ENCODE measurements around the gene TBC1D22A. TPM values are rescaled to one million over a fixed set of nuclear protein-coding genes. Genes with fewer than 3 reads are reported as not detected.

TBC1D22A gene
- polyA plus RNA-seq, 1 donor (not counting 4 experiments of a cell fraction or from before 2014, with no cell fraction given), result 20.9 TPM

GRCh38 chr22:46756097-46756496 is 6.4 kb upstream of the TBC1D22A start:
- Histone ChIP-seq H3K9me1 (ENCODE audit: control insufficient read depth, extremely low read depth, insufficient read depth, low read length) (no peaks in the 10 kb centered on the region), H3K4me3 (ENCODE audit: control insufficient read depth in 2 of 3, extremely low read depth in 1 of 3, insufficient read depth in 2 of 3, low read depth in 1 of 3, low read length in 3 of 3) (no peak overlapping the region), H4K20me1 (ENCODE audit: control insufficient read depth, extremely low read depth, insufficient read depth, low read length) (no peaks in the 10 kb centered on the region), H3K36me3 (ENCODE audit: control insufficient read depth in 2 of 2, extremely low read depth in 1 of 2, insufficient read depth in 2 of 2, low read length in 2 of 2) (peaks cover 0 to under 1% of the 10 kb centered on the region in 2 experiments), H3K4me1 (ENCODE audit: control insufficient read depth, extremely low read depth, insufficient read depth, low read length) (peaks cover 14% of the 10 kb centered on the region), H3K27me3 (ENCODE audit: control insufficient read depth, extremely low read depth, insufficient read depth, low read length) (no peaks in the 10 kb centered on the region), H3K4me2 (ENCODE audit: control insufficient read depth, extremely low read depth, insufficient read depth, low read depth, low read length) (no peak overlapping the region), H3K9me3 (ENCODE audit: control insufficient read depth, low read depth, low read length) (no peaks in the 10 kb centered on the region), H3K27ac (ENCODE audit: control insufficient read depth, insufficient read depth, low read length) (no peak overlapping the region), H3K9ac (ENCODE audit: control insufficient read depth, extremely low read depth, insufficient read depth, low read length) (no peak overlapping the region), H3K79me2 (ENCODE audit: control insufficient read depth, insufficient read depth, low read length) (no peaks in the 10 kb centered on the region), H2AFZ (ENCODE audit: control insufficient read depth, low read length) (no peak overlapping the region)
- DNase-seq (ENCODE audit: low read depth, low spot score), result no peak
- TF ChIP-seq CTCF (optimal IDR thresholded peaks at IDR 0.05 in 1 of 3, IDR thresholded peaks at IDR 0.05 in 1 of 3, conservative IDR thresholded peaks at IDR 0.05 in 1 of 3; ENCODE audit: extremely low read depth in 1 of 3, insufficient read depth in 2 of 3, low read length in 3 of 3) (no peak), EZH2 (IDR thresholded peaks at IDR 0.05; ENCODE audit: low read length) (no peak)
- no peak for FAIRE-seq
- dilution Hi-C loops (cut with MboI; ENCODE audit: extremely low pct_ligation_motif_present, low sequenced_read_pairs), result no loop called here

GRCh38 chr22:46757104-46757503 is 5.3 kb upstream of the TBC1D22A start:
- H3K27ac ChIP-seq (ENCODE audit: control insufficient read depth, insufficient read depth, low read length), result no peak overlapping the region
- no peaks in the 10 kb centered on the region for H4K20me1 ChIP-seq (ENCODE audit: control insufficient read depth, extremely low read depth, insufficient read depth, low read length)
- H3K79me2 ChIP-seq (ENCODE audit: control insufficient read depth, insufficient read depth, low read length), result peaks cover 7% of the 10 kb centered on the region
- DNase-seq (ENCODE audit: low read depth, low spot score) (no peak), FAIRE-seq (no peak)
- H3K9ac ChIP-seq (ENCODE audit: control insufficient read depth, extremely low read depth, insufficient read depth, low read length), result no peak overlapping the region
- peaks cover 0 to 1% of the 10 kb centered on the region in 2 experiments for H3K36me3 ChIP-seq (ENCODE audit: control insufficient read depth in 2 of 2, extremely low read depth in 1 of 2, insufficient read depth in 2 of 2, low read length in 2 of 2)
- dilution Hi-C loops (cut with MboI; ENCODE audit: extremely low pct_ligation_motif_present, low sequenced_read_pairs), result no loop called here
- H3K4me3 ChIP-seq (ENCODE audit: control insufficient read depth in 2 of 3, extremely low read depth in 1 of 3, insufficient read depth in 2 of 3, low read depth in 1 of 3, low read length in 3 of 3), result no peak overlapping the region
- TF ChIP-seq EZH2 (IDR thresholded peaks at IDR 0.05; ENCODE audit: low read length) (no peak), CTCF (optimal IDR thresholded peaks at IDR 0.05 in 1 of 3, IDR thresholded peaks at IDR 0.05 in 1 of 3, conservative IDR thresholded peaks at IDR 0.05 in 1 of 3; ENCODE audit: extremely low read depth in 1 of 3, insufficient read depth in 2 of 3, low read length in 3 of 3) (no peak)
- no peak overlapping the region for H3K4me2 ChIP-seq (ENCODE audit: control insufficient read depth, extremely low read depth, insufficient read depth, low read depth, low read length)
- no peaks in the 10 kb centered on the region for H3K9me3 ChIP-seq (ENCODE audit: control insufficient read depth, low read depth, low read length)
- H3K4me1 ChIP-seq (ENCODE audit: control insufficient read depth, extremely low read depth, insufficient read depth, low read length), result peaks cover 19% of the 10 kb centered on the region
- no peaks in the 10 kb centered on the region for H3K27me3 ChIP-seq (ENCODE audit: control insufficient read depth, extremely low read depth, insufficient read depth, low read length)
- no peak overlapping the region for H2AFZ ChIP-seq (ENCODE audit: control insufficient read depth, low read length)
- no peaks in the 10 kb centered on the region for H3K9me1 ChIP-seq (ENCODE audit: control insufficient read depth, extremely low read depth, insufficient read depth, low read length)

All from keratinocyte (primary cell).